Measurements from ENCODE around the gene DCST2.

The DCST2 gene

DNA sequence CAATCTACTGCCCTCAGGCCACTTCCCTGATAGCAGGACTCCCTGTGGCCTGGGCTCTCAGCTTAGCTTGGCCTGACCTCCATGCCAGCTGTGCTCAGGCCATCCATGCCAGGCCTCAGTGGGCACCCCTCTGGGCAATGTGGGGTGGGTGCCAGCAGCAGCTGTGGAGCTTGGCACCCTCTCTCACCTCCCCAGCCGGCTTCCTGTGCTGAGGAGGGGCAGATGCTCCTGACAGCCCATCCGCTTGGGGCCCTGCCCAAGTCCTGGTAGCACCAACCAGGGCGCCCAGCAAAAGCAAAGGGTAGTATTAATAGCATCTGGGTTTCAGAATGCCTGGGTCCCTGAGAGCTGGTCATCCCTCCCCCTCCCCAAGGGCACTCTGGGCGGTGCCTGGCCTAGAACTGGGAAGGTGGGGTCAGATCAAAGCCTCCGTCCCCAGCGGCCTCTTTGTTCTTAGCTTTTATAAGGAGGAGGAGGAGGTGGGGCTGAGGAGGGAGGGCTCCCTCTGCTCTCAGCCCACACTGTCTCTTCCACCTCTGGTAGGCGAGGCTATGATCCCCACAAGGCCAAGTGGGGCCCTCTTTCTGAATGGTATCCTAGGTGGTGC lies 36.1 kb upstream of the DCST2 start:
- no peak for DNase-seq (ENCODE audit: low read depth)

GRCh38 chr1:155068599-155068998 lies 35.0 kb upstream of the DCST2 start:
- DNase-seq (ENCODE audit: low read depth) = no peak

GRCh38 chr1:155066777-155067176 lies 33.2 kb upstream of the DCST2 start:
- no peak for DNase-seq (ENCODE audit: low read depth)

DNA sequence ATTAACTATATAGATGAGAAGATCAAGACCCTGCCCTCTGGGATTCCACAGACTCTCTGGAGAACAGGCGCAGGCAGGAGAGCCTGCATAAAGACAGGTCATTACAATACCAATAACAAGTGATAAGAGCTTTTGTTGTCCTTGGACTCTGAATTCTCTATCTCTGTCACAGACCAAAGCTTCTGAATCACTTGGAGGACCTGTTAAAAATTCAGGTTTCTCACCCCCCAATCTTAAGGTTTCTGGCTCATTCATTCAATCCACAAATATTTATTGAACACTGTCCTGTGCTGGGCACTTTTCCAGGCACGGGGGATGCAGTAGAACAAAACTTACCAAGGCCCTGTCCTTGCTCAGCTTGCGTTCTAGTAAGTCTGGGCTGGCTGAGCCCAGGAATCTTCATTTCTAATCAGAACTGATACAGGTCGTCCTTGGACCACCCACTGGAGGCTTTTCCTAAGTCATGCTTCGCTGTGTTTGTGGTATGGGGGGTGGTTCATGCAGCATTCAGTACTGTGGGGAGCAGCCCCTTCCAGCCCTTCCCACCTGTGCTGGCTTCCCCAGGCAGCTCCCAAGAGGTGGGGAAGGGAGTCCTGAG lies 31.4 kb upstream of the DCST2 start:
- DNase-seq (ENCODE audit: low read depth) = no peak

DNA sequence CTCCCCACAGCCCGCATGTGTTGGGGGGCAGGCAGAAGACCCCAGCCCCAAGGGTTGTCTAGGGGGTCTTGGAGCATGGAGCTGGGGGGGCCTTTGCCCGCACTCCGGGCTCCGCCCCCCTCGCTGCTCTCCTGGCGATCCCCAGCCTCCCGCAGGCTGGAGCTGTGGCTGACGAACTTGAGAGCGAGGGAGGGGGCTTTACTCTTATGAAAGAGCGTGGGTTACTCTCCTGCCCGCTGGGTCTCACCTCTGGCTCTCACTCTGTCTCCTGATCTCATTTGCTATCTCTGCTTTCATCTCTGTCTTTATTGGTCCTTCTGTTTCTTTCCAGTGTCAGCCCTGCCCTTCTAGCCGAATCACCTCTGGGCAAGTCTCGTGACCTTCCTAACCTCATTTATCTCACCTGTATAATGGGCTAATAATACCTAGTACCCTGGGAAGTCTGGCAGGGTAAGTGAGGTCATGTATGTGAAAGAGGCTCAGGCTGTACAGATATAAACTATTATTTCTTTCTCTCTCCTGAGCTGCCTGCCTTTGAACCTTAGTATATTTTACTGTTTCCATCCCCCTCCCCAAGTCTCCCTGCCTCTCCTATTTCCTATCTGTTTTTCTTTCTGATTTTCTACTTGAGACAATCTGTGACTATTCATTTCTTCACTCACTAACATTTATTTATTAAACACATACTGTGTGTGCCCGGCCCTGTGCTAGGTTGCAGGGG lies 30.7 kb upstream of the DCST2 start:
- DNase-seq (ENCODE audit: low read depth) = no peak

DNA sequence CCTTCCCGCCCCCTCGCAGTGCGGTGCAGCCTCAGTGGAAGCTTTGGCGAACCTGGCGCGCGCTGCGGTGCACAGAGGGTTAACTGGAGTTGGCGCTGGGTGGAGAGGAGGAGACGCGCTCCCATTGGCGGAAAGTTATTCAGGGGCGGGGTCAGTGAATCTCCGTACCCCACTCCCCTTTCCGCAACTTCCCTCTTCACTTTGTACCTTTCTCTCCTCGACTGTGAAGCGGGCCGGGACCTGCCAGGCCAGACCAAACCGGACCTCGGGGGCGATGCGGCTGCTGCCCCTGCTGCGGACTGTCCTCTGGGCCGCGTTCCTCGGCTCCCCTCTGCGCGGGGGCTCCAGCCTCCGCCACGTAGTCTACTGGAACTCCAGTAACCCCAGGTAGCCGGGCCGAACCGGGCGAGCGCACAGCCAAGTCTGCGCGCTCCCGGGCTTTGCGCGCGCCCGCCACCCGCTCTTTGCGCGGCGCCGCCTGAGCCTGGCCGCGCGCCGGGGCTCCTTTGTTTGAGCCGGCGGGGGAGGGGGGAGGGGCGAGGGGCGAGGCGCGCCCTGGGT lies 30.0 kb upstream of the DCST2 start, which contains the start of gene EFNA4:
Gene EFNA4 (plus strand): TSS at position 191 of the 561 bp plus-strand sequence. CDS start 84 bp downstream, at position 275.
- peak; percentile 56 for DNase-seq (ENCODE audit: low read depth)

DNA sequence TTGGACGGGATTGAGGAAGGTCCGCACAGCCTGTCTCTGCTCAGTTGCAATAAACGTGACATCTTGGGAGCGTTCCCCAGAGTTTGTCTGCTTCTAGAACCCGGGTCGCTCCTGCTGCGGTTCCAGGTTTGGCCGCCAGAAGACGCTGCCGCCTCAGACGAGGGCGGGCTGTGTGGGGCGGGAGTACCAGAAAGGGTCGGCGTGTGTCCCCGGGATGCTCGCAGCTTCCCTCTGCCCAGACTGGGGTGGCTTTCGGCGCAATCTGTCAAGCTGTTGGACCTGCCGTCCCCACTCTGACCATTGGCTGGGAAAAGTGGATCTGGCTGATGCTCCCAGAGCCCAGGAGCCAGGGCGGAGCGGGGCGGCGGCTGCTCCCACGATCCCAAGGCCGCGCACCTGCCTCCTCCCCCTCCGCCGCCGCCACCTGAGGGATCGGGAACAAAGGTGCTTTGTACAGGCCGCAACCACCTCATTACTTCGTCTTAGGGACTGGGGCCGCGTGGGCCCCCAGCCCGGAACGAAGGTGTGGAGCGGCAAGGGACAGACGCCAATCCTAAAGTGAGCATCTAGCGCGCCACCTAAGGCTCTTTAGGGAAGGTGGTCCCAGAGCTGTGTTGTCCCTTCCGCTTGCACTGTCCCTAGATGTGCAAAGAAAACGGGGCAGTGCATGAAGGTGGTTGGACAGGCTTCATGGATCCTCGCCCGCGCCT lies 29.3 kb upstream of the DCST2 start:
- peak; percentile 59 for DNase-seq (ENCODE audit: low read depth)

GRCh38 chr1:155062151-155062686 lies 28.6 kb upstream of the DCST2 start:
- DNase-seq (ENCODE audit: low read depth) = no peak

DNA sequence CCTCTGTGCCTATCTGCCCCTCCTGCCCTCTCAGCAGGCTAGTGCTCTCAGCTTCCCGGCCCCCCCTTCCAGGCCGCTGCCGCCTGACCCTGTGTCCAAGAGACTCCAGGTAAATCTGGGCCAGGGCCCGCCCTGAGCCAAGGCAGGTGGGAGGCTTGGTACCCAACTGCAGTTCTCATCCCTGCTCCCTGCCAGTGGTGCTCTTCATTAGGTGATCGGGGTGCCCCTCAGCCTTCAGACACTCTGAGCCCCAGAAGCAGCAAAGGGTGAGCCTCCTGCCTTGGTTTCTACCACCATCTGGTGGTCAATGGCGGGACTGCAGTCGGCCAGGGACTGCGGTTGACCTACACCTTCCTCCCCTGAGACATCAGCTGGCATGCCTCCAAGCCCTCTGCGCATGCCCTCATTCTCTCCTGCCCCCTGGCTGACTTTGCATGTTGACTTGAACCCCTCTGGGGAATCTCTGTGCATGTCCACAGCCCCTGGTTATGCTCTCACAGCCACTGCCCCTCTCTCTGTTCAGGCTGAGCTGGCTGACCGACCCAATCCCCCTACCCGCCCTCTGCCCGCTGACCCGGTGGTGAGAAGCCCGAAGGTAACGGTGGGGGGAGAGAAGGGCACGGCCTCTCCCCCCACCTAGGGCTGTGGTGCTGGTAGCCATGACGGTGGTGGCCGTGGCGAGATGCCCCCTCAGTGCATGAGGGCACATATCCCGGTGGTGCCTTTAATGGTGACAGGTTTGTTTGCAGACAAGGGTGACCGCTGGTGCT lies 28.0 kb upstream of the DCST2 start:
- DNase-seq (ENCODE audit: low read depth) = peak; percentile 98

DNA sequence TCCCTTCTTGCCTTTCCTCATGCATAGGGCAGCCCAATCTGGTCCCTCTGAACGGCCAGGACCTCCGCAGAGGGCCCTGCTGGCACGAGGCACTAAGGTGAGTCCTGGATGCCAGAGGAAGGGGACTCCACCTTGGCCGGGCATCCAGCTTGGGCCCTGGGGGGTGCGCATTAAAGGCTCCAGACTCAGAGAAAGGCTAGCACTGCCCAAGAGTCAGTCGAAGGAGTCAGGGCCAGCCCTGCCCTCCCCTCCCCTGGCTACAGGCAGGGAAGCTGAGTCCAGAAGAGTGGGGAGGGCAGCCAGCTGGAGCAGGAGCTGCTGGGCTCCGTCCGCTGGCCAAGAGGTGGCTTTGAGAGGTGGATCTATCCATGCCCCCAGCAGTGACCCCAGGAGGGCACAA lies 27.2 kb upstream of the DCST2 start:
- DNase-seq (ENCODE audit: low read depth) = no peak

DNA sequence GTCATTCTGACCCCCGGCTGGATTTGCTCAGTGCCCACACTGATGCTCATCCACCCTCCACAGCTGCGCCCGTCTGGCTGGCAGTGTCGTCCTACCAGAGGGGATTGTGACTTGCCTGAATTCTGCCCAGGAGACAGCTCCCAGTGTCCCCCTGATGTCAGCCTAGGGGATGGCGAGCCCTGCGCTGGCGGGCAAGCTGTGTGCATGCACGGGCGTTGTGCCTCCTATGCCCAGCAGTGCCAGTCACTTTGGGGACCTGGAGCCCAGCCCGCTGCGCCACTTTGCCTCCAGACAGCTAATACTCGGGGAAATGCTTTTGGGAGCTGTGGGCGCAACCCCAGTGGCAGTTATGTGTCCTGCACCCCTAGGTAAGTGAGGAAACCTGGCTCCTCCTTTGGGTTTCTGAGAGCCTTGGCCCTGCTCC lies 24.2 kb upstream of the DCST2 start:
- no peak for DNase-seq (ENCODE audit: low read depth)

DNA sequence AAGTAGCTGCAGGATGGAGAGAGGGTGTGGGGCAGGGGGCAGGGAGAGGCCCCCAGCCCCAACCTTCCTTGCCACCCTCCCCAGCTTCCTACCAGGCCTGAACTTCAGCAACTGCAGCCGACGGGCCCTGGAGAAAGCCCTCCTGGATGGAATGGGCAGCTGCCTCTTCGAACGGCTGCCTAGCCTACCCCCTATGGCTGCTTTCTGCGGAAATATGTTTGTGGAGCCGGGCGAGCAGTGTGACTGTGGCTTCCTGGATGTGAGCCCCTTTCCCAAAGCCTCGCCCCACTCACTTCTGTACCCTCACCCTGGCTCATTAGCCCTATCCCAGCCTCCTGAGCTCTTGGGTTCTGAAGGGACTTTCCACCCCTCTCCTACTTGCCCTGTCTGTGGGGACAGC lies 23.5 kb upstream of the DCST2 start:
- no peak for DNase-seq (ENCODE audit: low read depth)

DNA sequence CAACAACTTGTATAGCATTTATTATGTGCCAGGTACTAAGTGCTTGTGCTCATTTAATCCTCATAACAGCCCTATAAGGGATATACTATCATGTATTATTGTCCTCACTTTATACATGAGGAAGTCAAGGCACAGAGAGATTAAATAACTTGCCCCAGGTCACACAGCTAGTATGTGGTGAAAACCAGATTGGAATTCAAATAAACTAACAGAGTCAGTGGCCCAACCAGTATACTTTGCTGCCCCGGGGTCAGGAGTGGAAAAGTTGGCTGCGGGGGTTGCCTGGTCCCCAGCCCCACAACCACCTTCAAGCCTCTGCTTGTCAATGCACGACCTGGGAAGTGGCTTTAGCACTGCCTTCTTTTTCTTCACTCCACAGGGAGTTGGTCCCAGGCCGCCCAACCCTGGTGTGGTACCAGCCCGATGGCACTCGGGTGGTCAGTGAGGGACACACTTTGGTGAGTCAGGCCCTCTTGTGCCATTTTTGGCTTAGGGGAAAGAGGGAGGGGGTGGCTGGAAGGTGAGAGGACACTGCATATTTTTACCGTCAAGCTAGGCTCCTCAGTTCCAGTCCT lies 20.0 kb upstream of the DCST2 start:
- no peak for DNase-seq (ENCODE audit: low read depth)

GRCh38 chr1:155052439-155053395 lies 19.1 kb upstream of the DCST2 start:
- no peak for DNase-seq (ENCODE audit: low read depth)

DNA sequence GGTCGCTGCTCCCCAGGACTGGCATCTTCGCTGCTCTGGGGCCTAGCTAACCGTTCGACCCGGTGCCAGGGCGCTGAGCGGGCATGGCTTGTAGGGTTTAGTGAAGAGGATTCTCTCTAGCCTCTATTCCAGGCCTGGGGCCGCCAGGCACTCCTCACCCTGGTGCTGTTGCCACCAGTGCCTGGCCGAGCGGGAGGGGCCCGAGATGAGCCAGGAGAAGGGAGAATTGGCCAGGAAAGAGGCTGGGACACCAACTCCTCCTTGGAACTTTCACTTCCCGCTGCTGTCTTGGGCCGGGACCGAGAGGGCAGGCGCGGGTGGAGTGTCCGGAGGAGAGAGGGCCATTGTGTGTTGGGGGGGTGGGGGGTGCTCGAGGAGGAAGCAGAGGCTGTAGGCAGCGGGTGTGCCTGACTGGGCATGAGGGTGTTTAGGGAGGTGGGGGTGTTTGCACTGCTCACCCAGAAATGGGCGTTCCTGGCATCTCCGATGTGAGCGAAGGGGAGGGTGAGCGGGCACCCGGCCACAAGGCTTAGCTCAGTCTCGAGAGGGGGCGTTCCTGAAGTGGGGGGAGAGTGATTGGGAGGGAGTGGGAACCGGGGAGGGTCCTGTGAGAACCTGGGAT lies 18.3 kb upstream of the DCST2 start:
- DNase-seq (ENCODE audit: low read depth) = no peak

- DNase-seq (ENCODE audit: low read depth) = no peak
Measured at GRCh38 chr1:155051342-155051776, 17.8 kb upstream of the DCST2 start.

DNA sequence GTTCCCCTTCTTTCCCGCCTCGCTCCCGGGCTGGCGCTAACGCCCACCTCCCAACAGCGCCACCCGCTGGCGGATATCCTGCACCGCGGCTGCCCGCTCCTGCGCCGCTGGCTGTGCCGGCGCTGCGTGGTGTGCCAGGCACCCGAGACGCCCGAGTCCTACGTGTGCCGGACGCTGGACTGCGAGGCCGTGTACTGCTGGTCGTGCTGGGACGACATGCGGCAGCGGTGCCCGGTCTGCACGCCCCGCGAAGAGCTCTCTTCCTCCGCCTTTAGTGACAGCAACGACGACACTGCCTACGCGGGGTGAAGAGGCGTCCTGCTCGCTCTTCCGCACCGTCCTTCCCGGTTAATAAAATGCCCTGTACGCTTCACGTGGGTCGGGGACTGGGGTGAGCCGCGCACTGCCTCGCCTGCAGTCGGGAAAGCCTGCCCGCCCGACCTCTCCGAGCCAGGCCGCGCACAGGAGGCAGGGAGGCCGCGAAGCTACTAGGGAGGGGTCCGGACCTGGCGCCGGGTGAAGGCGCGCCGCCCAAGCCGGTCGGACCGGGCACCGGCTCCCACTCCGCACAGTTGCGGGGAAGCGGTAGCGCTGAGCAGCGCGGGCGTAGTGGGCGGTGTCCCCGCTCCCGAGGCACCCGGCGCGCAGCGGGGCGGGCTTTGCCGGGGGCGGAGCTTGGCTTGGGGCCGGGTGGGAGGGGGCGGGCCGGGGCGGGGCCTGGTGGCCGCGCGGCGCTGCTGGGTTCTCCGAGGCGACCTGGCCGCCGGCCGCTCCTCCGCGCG lies 17.2 kb upstream of the DCST2 start, which contains the start of gene ADAM15:
Gene ADAM15 (plus strand): TSS at position 757 of the 782 bp plus-strand sequence. CDS start 71 bp downstream, outside the sequence.
- peak; percentile 51 for DNase-seq (ENCODE audit: low read depth)

Measured in stimulated activated CD8-positive, alpha-beta memory T cell treated with anti-CD3 and anti-CD28 coated beads, Interleukin-7, amount 100 ng/mL, for 24 hours (primary cell).